Activated gamma-delta T cell treated with Interleukin-2 at 50 U/mL for 16 hours (primary cell): ENCODE measurements around the gene GLB1L2.
"Not testable (repeated sequence)": the region's sequence is repeated elsewhere in the genome, so short reads cannot be mapped to it uniquely, and the experiment has no call there.

Experiments used
- DNase-seq: peaks from one replicate; pipeline ENCODE4 v3.0.0-alpha.2; 2020

GLB1L2 gene

GRCh38 chr11:134331354-134332188 is at the start of gene GLB1L2:
GLB1L2 (plus strand) TSS chr11:134331988; CDS start chr11:134332062, 74 bp downstream.
- DNase-seq = peak; percentile 78

- no peak for DNase-seq
Measured at GRCh38 chr11:134282121-134283045, 49.4 kb upstream of the GLB1L2 start.

- DNase-seq = no peak
Measured at GRCh38 chr11:134283461-134284230, 48.1 kb upstream of the GLB1L2 start.

- not testable (repeated sequence) for DNase-seq
Measured at GRCh38 chr11:134284349-134284748, 47.4 kb upstream of the GLB1L2 start.

- DNase-seq = no peak
Measured at GRCh38 chr11:134287561-134287960, 44.2 kb upstream of the GLB1L2 start.

- no peak for DNase-seq
Measured at GRCh38 chr11:134288486-134288885, 43.3 kb upstream of the GLB1L2 start.

GRCh38 chr11:134289167-134289566 is 42.6 kb upstream of the GLB1L2 start:
- no peak for DNase-seq

- DNase-seq = no peak
Measured at GRCh38 chr11:134289789-134290188, 42.0 kb upstream of the GLB1L2 start.

GRCh38 chr11:134290646-134291045 is 41.1 kb upstream of the GLB1L2 start:
- no peak for DNase-seq

- DNase-seq = no peak
Measured at GRCh38 chr11:134291196-134291595, 40.6 kb upstream of the GLB1L2 start.

- no peak for DNase-seq
Measured at GRCh38 chr11:134292661-134293060, 39.1 kb upstream of the GLB1L2 start.

GRCh38 chr11:134293119-134294113 is 38.4 kb upstream of the GLB1L2 start:
- DNase-seq = no peak

GRCh38 chr11:134294664-134295063 is 37.1 kb upstream of the GLB1L2 start:
- DNase-seq = no peak

- DNase-seq = no peak
Measured at GRCh38 chr11:134312223-134312622, 19.6 kb upstream of the GLB1L2 start.

GRCh38 chr11:134312807-134313206 is 19.0 kb upstream of the GLB1L2 start:
- DNase-seq = no peak

GRCh38 chr11:134313379-134313778 is 18.4 kb upstream of the GLB1L2 start:
- no peak for DNase-seq

GRCh38 chr11:134313821-134314607 is 17.8 kb upstream of the GLB1L2 start:
- no peak for DNase-seq

- no peak for DNase-seq
Measured at GRCh38 chr11:134317103-134317502, 14.7 kb upstream of the GLB1L2 start.

GRCh38 chr11:134321373-134321772 is 10.4 kb upstream of the GLB1L2 start:
- DNase-seq = not testable (repeated sequence)

GRCh38 chr11:134322553-134322952 is 9.2 kb upstream of the GLB1L2 start:
- DNase-seq = no peak

GRCh38 chr11:134328433-134328832 is 3.4 kb upstream of the GLB1L2 start:
- no peak for DNase-seq
